A673 (cell line): ENCODE measurements around the gene RAC2. TPM values are rescaled to one million over a fixed set of nuclear protein-coding genes. Genes with fewer than 3 reads are reported as not detected.

Source experiments
- BruUV-seq: library from RNA; stranded (reverse); fragments of 400-500 nt; replicated peaks from 2 replicates; lab custom pipeline; 2021; lab: Mats Ljungman, UMichigan
- CTCF ChIA-PET: fragments of 300-600 bp; sonication (Branson Sonifier 250); formaldehyde crosslinking; loops from one replicate; lab custom pipeline; 2022; ENCODE audit warnings: antibody characterized with exemption; lab: Charles Lee
- POLR2A ChIA-PET: fragments of 300-600 bp; sonication (Branson Sonifier 250); formaldehyde crosslinking; loops from one replicate; lab custom pipeline; 2022; ENCODE audit warnings: antibody characterized with exemption; ENCODE audit not compliant: low non-redundant PET; lab: Charles Lee
- DNase-seq: peaks from one replicate; pipeline ENCODE4 v3.0.0-alpha.2; 2015; ENCODE audit warnings: low spot score
- H3K27ac ChIP-seq: fragments of 200-600 bp; sonication (generic); 2 replicates; pipeline ENCODE4 v1.5.1; 2016; ENCODE audit warnings: mixed run types, low read depth, mild to moderate bottlenecking, mixed read lengths, antibody characterized with exemption, low read length; ENCODE audit not compliant: poor library complexity, severe bottlenecking
- H3K27me3 ChIP-seq: fragments of 200-600 bp; sonication (generic); replicated peaks from 2 replicates; pipeline ENCODE4 v1.6.1; 2017; ENCODE audit warnings: mixed run types, low read depth, mild to moderate bottlenecking, mixed read lengths, antibody characterized with exemption, low read length; ENCODE audit not compliant: insufficient read depth, poor library complexity
- H3K36me3 ChIP-seq: fragments of 200-600 bp; sonication (generic); 2 replicates; pipeline ENCODE4 v1.6.1; 2016; ENCODE audit warnings: mixed run types, mild to moderate bottlenecking, mixed read lengths, antibody characterized with exemption, low read length; ENCODE audit not compliant: insufficient read depth, poor library complexity, severe bottlenecking
- H3K4me1 ChIP-seq: fragments of 200-600 bp; sonication (generic); 2 replicates; pipeline ENCODE4 v1.6.1; 2017; ENCODE audit warnings: mixed run types, mild to moderate bottlenecking, mixed read lengths, antibody characterized with exemption, low read length; ENCODE audit not compliant: insufficient read depth, poor library complexity, severe bottlenecking
- H3K4me3 ChIP-seq: fragments of 200-600 bp; sonication (generic); 2 replicates; pipeline ENCODE4 v1.5.1; 2016; ENCODE audit warnings: low read depth, mixed run types, mild to moderate bottlenecking, mixed read lengths, low read length; ENCODE audit not compliant: poor library complexity, severe bottlenecking
- H3K9me3 ChIP-seq: fragments of 200-600 bp; sonication (generic); 2 replicates; pipeline ENCODE4 v1.6.1; 2016; ENCODE audit warnings: mixed run types, low read depth, mild to moderate bottlenecking, mixed read lengths, antibody characterized with exemption, low read length; ENCODE audit not compliant: poor library complexity, severe bottlenecking
- EZH2 ChIP-seq: fragments of 200-600 bp; sonication (generic); IDR thresholded peaks from 2 replicates; pipeline ENCODE4 v1.6.1; 2017; ENCODE audit warnings: borderline replicate concordance, low read depth, mild to moderate bottlenecking, mixed read lengths, antibody characterized with exemption, low read length; ENCODE audit not compliant: poor library complexity, severe bottlenecking
- intact Hi-C: fragments of 100-400 bp; cut with micrococcal nuclease; formaldehyde crosslinking; loops from one replicate; pipeline ENCODE4 v1.10.0; 2022; ENCODE audit not compliant: unreplicated experiment
- total RNA-seq: library from RNA; stranded (reverse); gene quantifications from 2 replicates; pipeline ENCODE4 v1.2.3, GENCODE V29; 2021
- TF ChIP-seq, protein P1 (sequence below): fragments of 300-800, 200-600 bp; sonication (generic); conservative IDR thresholded peaks from 2 replicates; pipeline ENCODE4 v1.5.1; 2017; ENCODE audit warnings: low read depth, mild to moderate bottlenecking, antibody characterized with exemption, low read length, moderate library complexity, mixed read lengths

Gene RAC2
- total RNA-seq, 1 experiment from 2014 or later, result 4.0 TPM

DNA sequence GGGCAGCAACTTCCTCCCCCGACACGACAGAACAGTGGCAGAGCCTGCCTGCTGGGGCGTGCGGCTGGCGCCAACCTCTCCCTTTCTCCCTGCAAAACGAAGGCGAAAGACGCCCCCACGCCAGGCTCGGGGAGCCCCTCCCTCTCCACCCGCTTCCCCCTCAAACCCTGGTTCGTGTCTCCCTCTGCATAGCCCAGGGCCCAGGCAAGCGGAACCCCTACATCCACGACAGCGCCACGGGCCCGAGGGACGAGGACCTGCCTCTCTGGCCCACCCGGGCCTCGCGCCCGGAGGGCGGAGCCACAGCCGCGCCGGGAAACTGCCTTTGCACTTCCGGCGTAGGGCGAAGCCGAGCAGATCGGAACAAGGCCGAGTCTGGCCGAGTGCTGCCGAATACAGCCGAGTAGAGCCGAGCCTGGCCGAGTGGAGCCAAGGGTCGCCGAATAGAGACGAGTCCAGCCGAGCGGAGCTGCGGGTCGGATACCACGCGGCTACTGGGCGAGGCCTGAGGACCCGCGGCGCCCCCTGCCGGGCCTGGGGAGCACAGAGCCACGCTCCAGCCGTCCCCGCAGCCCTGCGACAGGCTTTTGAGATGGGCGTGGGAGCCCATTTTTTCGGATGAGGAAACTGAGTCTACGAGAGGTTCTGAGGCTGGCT is 44.8 kb downstream of the RAC2 start:
- peak overlapping the region; percentile 65 for H3K4me3 ChIP-seq
- no peaks in the 10 kb centered on the region for H3K27me3 ChIP-seq
- POLR2A ChIA-PET, result no interaction called here
- H3K36me3 ChIP-seq, result no peaks in the 10 kb centered on the region
- peak overlapping the region; percentile 88 for H3K27ac ChIP-seq
- DNase-seq, result peak; percentile 98
- H3K9me3 ChIP-seq, result no peaks in the 10 kb centered on the region
- H3K4me1 ChIP-seq, result peaks cover 15% of the 10 kb centered on the region
- no TSS peak for BruUV-seq
- no peak for TF ChIP-seq EZH2
- TF ChIP-seq, protein P1, sequence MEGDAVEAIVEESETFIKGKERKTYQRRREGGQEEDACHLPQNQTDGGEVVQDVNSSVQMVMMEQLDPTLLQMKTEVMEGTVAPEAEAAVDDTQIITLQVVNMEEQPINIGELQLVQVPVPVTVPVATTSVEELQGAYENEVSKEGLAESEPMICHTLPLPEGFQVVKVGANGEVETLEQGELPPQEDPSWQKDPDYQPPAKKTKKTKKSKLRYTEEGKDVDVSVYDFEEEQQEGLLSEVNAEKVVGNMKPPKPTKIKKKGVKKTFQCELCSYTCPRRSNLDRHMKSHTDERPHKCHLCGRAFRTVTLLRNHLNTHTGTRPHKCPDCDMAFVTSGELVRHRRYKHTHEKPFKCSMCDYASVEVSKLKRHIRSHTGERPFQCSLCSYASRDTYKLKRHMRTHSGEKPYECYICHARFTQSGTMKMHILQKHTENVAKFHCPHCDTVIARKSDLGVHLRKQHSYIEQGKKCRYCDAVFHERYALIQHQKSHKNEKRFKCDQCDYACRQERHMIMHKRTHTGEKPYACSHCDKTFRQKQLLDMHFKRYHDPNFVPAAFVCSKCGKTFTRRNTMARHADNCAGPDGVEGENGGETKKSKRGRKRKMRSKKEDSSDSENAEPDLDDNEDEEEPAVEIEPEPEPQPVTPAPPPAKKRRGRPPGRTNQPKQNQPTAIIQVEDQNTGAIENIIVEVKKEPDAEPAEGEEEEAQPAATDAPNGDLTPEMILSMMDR, result peak; percentile 77
- CTCF ChIA-PET, result interaction anchor here (0.6 to 1.0 kb wide), 5 partner anchors 11 to 363 kb away, joined by 3 to 9 read pairs (median 6); partner anchors contain the start of gene C1QTNF6
- intact Hi-C loops, result loop anchor here (1.0 to 5.0 kb wide), 2 partner anchors 33 to 122 kb away; no protein-coding TSS in a partner anchor

DNA sequence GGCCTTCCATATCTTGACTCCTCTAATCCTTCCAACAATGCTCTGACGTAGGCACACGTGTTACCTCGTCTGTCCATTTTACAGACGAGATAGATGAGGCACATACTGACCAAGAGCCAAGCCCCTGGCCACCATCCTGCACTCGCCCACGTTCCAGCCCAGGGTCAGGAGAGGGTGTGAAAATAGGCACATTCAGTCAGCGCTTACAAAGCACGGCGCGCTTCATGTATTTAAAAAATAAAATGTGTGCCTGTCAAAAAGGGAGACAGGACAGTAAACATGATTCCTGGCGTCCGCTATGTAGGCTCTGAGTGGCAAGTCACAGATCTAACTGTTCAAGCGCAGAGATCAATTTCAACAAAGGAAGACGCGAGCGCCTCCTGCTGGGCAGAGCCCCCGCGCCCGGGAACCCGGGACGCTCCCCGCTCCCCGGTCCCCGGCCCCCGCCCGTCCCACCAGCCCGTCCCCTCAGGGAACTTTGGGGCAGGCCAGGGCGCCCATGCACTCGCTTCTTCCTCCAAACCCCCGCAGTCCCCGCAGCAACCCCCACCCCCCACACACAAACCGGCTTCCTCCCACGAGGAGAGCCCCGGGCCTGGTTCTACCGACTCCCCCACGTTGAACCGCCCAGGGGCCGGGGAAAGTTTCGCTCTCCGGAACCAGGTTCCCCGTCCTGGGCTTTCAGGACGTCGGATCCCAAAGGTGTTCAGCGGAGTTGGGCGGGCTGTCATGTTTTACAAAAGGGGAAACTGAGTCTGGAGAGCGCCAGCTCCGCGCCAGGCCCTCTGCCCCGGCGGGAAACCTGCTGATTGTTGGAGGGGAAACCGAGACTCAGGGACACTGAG is 45.6 kb downstream of the RAC2 start:
- no peak for TF ChIP-seq EZH2
- TF ChIP-seq, protein P1, result peak; percentile 84
- Histone ChIP-seq H3K27ac (peak overlapping the region; percentile 88), H3K4me3 (peak overlapping the region; percentile 65), H3K36me3 (no peaks in the 10 kb centered on the region), H3K9me3 (no peaks in the 10 kb centered on the region), H3K4me1 (peaks cover 15% of the 10 kb centered on the region), H3K27me3 (no peaks in the 10 kb centered on the region)
- BruUV-seq, result no TSS peak
- CTCF ChIA-PET, result interaction anchor here (0.6 to 1.5 kb wide), 5 partner anchors 11 to 178 kb away, joined by 3 to 9 read pairs (median 6); partner anchors contain the start of gene C1QTNF6
- intact Hi-C loops, result loop anchor here (1.0 to 5.0 kb wide), 2 partner anchors 32 to 121 kb away; no protein-coding TSS in a partner anchor
- DNase-seq, result peak; percentile 84
- POLR2A ChIA-PET, result no interaction called here

DNA sequence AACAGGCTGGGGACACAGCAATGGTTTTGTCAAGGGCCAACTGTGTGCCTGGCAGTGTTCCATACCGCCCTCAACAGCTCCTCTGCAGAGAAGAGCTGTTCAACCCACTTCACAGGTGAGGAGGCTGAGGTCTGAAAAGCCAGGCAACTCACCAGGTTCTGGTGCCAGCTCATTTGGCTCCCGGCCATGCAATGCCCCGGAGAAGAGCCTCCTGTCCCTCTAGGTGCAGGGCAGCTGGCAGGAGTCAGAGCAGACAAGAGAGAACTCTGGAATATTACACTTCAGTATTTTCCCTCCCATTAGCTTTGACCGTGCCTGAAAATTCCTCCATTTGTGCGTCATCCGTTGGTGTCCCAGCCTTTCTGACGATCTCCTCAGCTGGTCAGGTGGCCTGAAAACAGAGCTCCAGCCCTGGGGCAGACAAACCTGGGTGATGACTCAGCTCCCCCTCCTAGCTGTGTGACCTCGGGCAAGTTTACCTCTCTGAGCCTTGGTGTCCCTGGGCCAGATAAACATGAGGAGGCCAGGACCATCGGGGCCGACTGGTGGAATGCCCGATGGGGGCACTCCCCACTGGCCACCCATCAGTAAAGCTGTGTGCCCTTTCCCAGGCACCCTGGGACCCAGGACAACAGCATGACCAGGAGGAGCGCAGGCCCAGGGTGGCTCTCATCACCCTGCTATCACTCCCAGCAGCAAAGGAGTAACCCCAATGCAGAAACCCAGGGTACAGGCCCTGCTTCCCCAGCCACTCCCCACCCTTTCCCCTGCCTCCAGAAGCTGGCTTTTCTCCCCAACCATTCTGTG is 46.4 kb downstream of the RAC2 start:
- peaks cover 6% of the 10 kb centered on the region for H3K9me3 ChIP-seq
- no peaks in the 10 kb centered on the region for H3K36me3 ChIP-seq
- ChIA-PET CTCF (interaction anchor here (0.6 to 1.5 kb wide), 2 partner anchors 10 to 30 kb away, joined by 3 read pairs; partner anchors contain the start of gene C1QTNF6), POLR2A (no interaction called here)
- no peak for DNase-seq
- intact Hi-C loops, result loop anchor here (5.0 kb wide), 1 partner anchor 120 kb away; no protein-coding TSS in a partner anchor
- no peaks in the 10 kb centered on the region for H3K27me3 ChIP-seq
- peaks cover 15% of the 10 kb centered on the region for H3K4me1 ChIP-seq
- peak overlapping the region; percentile 65 for H3K4me3 ChIP-seq
- TF ChIP-seq, protein P1, result no peak
- no peak for TF ChIP-seq EZH2
- H3K27ac ChIP-seq, result peak overlapping the region; percentile 88
- no TSS peak for BruUV-seq
